Activated CD4-positive, alpha-beta T cell treated with anti-CD3 and anti-CD28 coated beads for 36 hours (primary cell): ENCODE data around the gene C13orf46. TPM values are rescaled to one million over a fixed set of nuclear protein-coding genes. Genes with fewer than 3 reads are reported as not detected.
A peak's percentile ranks its signal among the peaks of the same experiment; 100 is the strongest.

ENCODE experiments used
- ATAC-seq: fragments of 200-7000 bp; cut with Tn5 transposase; one replicate; pipeline ENCODE4 v1.10.0; 2021; ENCODE audit warnings: mild to moderate bottlenecking, moderate library complexity
- CTCF ChIA-PET: fragments of 350-600 bp; sonication (Branson Sonifier 250); formaldehyde crosslinking; loops from one replicate; lab custom pipeline; 2021; ENCODE audit warnings: antibody characterized with exemption; lab: Charles Lee
- POLR2A ChIA-PET: fragments of 350-600 bp; sonication (Branson Sonifier 250); formaldehyde crosslinking; loops from one replicate; lab custom pipeline; 2021; ENCODE audit warnings: antibody characterized with exemption, inconsistent platforms; lab: Charles Lee
- DNase-seq: peaks from one replicate; pipeline ENCODE4 v3.0.0-alpha.2; 2020
- H3K27ac Mint-ChIP-seq: one replicate; pipeline ENCODE4 v1.8.0; 2021; ENCODE audit warnings: mixed read lengths
- H3K27me3 Mint-ChIP-seq: one replicate; pipeline ENCODE4 v1.8.0; 2021; ENCODE audit warnings: mixed read lengths
- H3K36me3 Mint-ChIP-seq: one replicate; pipeline ENCODE4 v1.8.0; 2021; ENCODE audit warnings: low read depth, mixed read lengths
- H3K4me1 Mint-ChIP-seq: one replicate; pipeline ENCODE4 v1.8.0; 2021; ENCODE audit warnings: mixed read lengths
- H3K4me3 Mint-ChIP-seq: one replicate; pipeline ENCODE4 v1.8.0; 2021; ENCODE audit warnings: mild to moderate bottlenecking, moderate library complexity, mixed read lengths
- H3K9me3 Mint-ChIP-seq: one replicate; pipeline ENCODE4 v1.8.0; 2021; ENCODE audit warnings: low read depth, mixed read lengths
- intact Hi-C, 2 experiments: fragments of 100-400 bp; cut with DNase I in 1 of 2; cut with micrococcal nuclease in 1 of 2; formaldehyde crosslinking; loops; one replicate each; pipeline versions ENCODE4 v1.14.2 to v1.15.1; 2022 to 2024; cut with DNase I, micrococcal nuclease
- total RNA-seq, 2 experiments: library from RNA; stranded (reverse); gene quantifications; one replicate each; pipeline ENCODE4 v1.2.3, GENCODE V29; 2021

Gene C13orf46
- total RNA-seq, 2 experiments from 2014 or later, result 1.6 to 2.2 TPM

GRCh38 chr13:113997845-113998751 lies 24.2 kb upstream of the C13orf46 start:
- no peak for ATAC-seq
- Mint-ChIP-seq H3K4me1 (no peaks in the 10 kb centered on the region), H3K27ac (peak overlapping the region; percentile 58), H3K4me3 (no peak overlapping the region), H3K36me3 (peaks cover 20% of the 10 kb centered on the region), H3K9me3 (no peaks in the 10 kb centered on the region), H3K27me3 (no peaks in the 10 kb centered on the region)
- no peak for DNase-seq
- intact Hi-C loops, result no loop called here
- POLR2A ChIA-PET, result no interaction called here
- CTCF ChIA-PET, result interaction anchor here (0.5 kb wide), 1 partner anchor 183 kb away, joined by 3 read pairs; no protein-coding TSS in a partner anchor

GRCh38 chr13:113996912-113997745 lies 23.3 kb upstream of the C13orf46 start:
- Mint-ChIP-seq H3K27me3 (no peaks in the 10 kb centered on the region), H3K9me3 (no peaks in the 10 kb centered on the region), H3K4me1 (no peaks in the 10 kb centered on the region), H3K27ac (no peak overlapping the region), H3K4me3 (no peak overlapping the region), H3K36me3 (peaks cover 27% of the 10 kb centered on the region)
- intact Hi-C loops, result no loop called here
- DNase-seq (no peak), ATAC-seq (no peak)
- POLR2A ChIA-PET, result no interaction called here
- CTCF ChIA-PET, result interaction anchor here (0.5 to 0.6 kb wide), 2 partner anchors 182 to 232 kb away, joined by 3 read pairs; no protein-coding TSS in a partner anchor

- ChIA-PET POLR2A (no interaction called here), CTCF (interaction anchor here (0.6 kb wide), 1 partner anchor 232 kb away, joined by 3 read pairs; no protein-coding TSS in a partner anchor)
- Mint-ChIP-seq H3K4me3 (no peak overlapping the region), H3K27me3 (no peaks in the 10 kb centered on the region), H3K4me1 (no peaks in the 10 kb centered on the region), H3K27ac (no peak overlapping the region), H3K9me3 (no peaks in the 10 kb centered on the region), H3K36me3 (peaks cover 29% of the 10 kb centered on the region)
- intact Hi-C loops, result no loop called here
- no peak for ATAC-seq
- DNase-seq, result no peak
Observed at GRCh38 chr13:113996081-113996911, 22.4 kb upstream of the C13orf46 start.

GRCh38 chr13:113995051-113995601 lies 21.2 kb upstream of the C13orf46 start:
- ATAC-seq, result no peak
- POLR2A ChIA-PET, result no interaction called here
- peaks cover 33% of the 10 kb centered on the region for H3K36me3 Mint-ChIP-seq
- intact Hi-C loops, result no loop called here
- peaks cover 1% of the 10 kb centered on the region for H3K4me1 Mint-ChIP-seq
- no peak overlapping the region for H3K27ac Mint-ChIP-seq
- no peak for DNase-seq
- H3K9me3 Mint-ChIP-seq, result no peaks in the 10 kb centered on the region
- no peak overlapping the region for H3K4me3 Mint-ChIP-seq
- CTCF ChIA-PET, result no interaction called here
- H3K27me3 Mint-ChIP-seq, result no peaks in the 10 kb centered on the region

- ATAC-seq, result no peak
- ChIA-PET CTCF (no interaction called here), POLR2A (no interaction called here)
- H3K9me3 Mint-ChIP-seq, result peaks cover 2% of the 10 kb centered on the region
- H3K4me1 Mint-ChIP-seq, result peaks cover 7% of the 10 kb centered on the region
- no peak overlapping the region for H3K27ac Mint-ChIP-seq
- peaks cover 35% of the 10 kb centered on the region for H3K36me3 Mint-ChIP-seq
- no peaks in the 10 kb centered on the region for H3K27me3 Mint-ChIP-seq
- no peak for DNase-seq
- intact Hi-C loops, result no loop called here
- H3K4me3 Mint-ChIP-seq, result no peak overlapping the region
Observed at GRCh38 chr13:113992276-113993005, 18.6 kb upstream of the C13orf46 start.

- ATAC-seq (no peak), DNase-seq (no peak)
- H3K4me1 Mint-ChIP-seq, result peaks cover 7% of the 10 kb centered on the region
- no peak overlapping the region for H3K4me3 Mint-ChIP-seq
- H3K27ac Mint-ChIP-seq, result peak overlapping the region; percentile 18
- ChIA-PET POLR2A (no interaction called here), CTCF (no interaction called here)
- H3K36me3 Mint-ChIP-seq, result peaks cover 35% of the 10 kb centered on the region
- H3K27me3 Mint-ChIP-seq, result no peaks in the 10 kb centered on the region
- intact Hi-C loops, result no loop called here
- peaks cover 2% of the 10 kb centered on the region for H3K9me3 Mint-ChIP-seq
Observed at GRCh38 chr13:113991676-113992179, 17.9 kb upstream of the C13orf46 start.

GRCh38 chr13:113991191-113991669 lies 17.4 kb upstream of the C13orf46 start:
- Mint-ChIP-seq H3K4me1 (peaks cover 7% of the 10 kb centered on the region), H3K27ac (no peak overlapping the region), H3K27me3 (no peaks in the 10 kb centered on the region), H3K9me3 (peaks cover 2% of the 10 kb centered on the region), H3K36me3 (peaks cover 35% of the 10 kb centered on the region), H3K4me3 (no peak overlapping the region)
- ATAC-seq, result no peak
- no peak for DNase-seq
- intact Hi-C loops, result no loop called here
- CTCF ChIA-PET, result no interaction called here
- POLR2A ChIA-PET, result no interaction called here

GRCh38 chr13:113990321-113990837 lies 16.5 kb upstream of the C13orf46 start:
- peak; percentile 4 for DNase-seq
- ATAC-seq, result no peak
- Mint-ChIP-seq H3K27me3 (no peaks in the 10 kb centered on the region), H3K4me3 (no peak overlapping the region), H3K27ac (peak overlapping the region; percentile 71), H3K36me3 (peaks cover 35% of the 10 kb centered on the region), H3K9me3 (peaks cover 2% of the 10 kb centered on the region), H3K4me1 (peaks cover 7% of the 10 kb centered on the region)
- intact Hi-C loops, result no loop called here
- CTCF ChIA-PET, result no interaction called here
- POLR2A ChIA-PET, result no interaction called here

GRCh38 chr13:113989585-113990300 lies 15.9 kb upstream of the C13orf46 start:
- peaks cover 2% of the 10 kb centered on the region for H3K9me3 Mint-ChIP-seq
- no peaks in the 10 kb centered on the region for H3K27me3 Mint-ChIP-seq
- CTCF ChIA-PET, result no interaction called here
- no peak overlapping the region for H3K4me3 Mint-ChIP-seq
- peaks cover 35% of the 10 kb centered on the region for H3K36me3 Mint-ChIP-seq
- peak; percentile 4 for DNase-seq
- intact Hi-C loops, result no loop called here
- peak overlapping the region; percentile 71 for H3K27ac Mint-ChIP-seq
- peaks cover 7% of the 10 kb centered on the region for H3K4me1 Mint-ChIP-seq
- POLR2A ChIA-PET, result no interaction called here
- ATAC-seq, result no peak
